ENCODE results near the gene KCTD14.
A peak's percentile ranks its signal among the peaks of the same experiment; 100 is the strongest.
"Not testable (repeated sequence)": the region's sequence is repeated elsewhere in the genome, so short reads cannot be mapped to it uniquely, and the experiment has no call there.

The KCTD14 gene

DNA sequence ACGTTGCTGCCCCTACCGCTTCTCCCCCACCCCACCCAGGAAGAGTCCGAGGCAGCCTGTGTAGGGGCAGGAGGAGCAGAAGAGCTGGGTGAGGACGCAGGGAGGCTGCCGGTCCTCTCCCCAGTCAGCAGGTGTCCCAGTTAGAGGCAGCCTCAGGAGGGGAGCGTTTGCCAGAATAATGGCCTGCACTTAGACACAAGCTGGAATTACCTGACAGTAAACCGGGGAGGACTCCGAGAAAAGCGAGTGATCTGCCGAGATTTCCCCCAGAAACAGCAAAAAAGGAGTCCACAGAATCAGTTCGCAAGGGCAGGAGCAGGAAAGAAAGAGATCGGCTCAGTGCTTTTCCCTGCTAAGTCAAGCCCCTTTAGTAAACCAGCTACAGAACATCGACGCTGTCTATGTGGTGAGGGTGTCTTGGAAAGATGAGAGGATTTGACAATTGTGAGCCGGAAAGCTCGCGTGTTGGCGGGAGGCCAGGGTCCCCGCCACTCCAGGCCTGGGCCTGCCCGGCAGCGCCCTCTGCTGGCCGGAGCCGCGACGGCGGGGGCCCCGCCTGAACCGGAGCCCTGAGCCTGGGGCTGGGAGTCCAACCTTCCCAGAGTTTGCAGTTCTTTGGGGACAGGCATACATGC lies 22.9 kb upstream of the KCTD14 start:
- peak; percentile 59 for DNase-seq

DNA sequence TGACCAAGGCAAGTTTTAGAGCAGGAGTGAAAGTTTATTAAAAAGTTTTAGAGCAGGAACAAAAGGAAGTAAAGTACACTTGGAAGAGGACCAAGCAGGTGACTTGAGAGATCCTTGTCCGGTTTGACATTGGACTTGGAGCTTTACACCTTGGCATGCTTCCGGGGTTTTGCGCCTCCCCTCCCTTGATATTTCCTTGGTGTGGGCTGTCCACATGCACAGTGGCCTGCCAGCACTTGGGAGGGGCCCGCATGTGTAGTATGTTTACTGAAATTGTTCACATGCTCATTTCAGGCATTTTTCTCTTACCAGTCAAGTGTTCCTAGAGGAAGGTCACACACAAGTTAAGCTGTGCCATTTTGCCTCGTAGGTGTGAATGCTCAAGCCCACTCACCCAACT lies 21.6 kb upstream of the KCTD14 start:
- no peak for DNase-seq

DNA sequence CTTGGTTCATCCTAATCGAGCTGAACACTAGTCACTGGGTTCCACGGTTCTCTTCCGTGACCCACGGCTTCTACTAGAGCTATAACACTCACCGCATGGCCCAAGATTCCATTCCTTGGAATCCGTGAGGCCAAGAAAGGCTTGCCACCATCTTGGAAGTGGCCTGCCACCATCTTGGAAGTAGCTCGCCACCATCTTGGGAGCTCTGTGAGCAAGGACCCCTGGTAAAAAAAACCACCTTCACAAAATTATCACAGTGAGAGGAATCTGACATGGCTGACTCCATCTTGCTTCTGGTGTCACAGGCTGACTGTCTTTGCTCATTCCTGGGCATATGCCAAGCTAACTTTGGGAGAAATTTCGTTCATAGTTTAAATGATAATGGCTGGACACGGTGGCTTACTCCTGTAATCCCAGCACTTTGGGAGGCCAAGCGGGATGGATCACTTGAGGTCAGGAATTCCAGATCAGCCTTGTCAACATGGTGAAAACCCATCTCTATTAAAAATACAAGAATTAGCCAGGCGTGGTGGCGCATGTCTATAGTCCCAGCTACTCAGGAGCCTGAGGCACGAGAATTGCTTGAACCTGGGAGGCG lies 18.9 kb upstream of the KCTD14 start:
- DNase-seq, result no peak

DNA sequence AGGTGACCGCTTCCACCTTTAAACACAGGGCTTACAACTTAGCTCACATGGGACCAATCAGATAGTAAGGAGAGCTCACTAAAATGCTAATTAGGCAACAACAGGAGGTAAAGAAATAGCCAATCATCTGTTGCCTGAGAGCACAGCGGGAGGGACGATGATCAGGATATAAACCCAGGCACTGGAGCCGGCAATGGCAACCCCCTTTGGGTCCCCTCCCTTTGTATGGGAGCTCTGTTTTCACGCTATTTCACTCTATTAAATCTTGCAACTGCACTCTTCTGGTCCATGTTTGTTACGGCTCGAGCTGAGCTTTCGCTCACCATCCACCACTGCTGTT lies 18.3 kb upstream of the KCTD14 start:
- not testable (repeated sequence) for DNase-seq

DNA sequence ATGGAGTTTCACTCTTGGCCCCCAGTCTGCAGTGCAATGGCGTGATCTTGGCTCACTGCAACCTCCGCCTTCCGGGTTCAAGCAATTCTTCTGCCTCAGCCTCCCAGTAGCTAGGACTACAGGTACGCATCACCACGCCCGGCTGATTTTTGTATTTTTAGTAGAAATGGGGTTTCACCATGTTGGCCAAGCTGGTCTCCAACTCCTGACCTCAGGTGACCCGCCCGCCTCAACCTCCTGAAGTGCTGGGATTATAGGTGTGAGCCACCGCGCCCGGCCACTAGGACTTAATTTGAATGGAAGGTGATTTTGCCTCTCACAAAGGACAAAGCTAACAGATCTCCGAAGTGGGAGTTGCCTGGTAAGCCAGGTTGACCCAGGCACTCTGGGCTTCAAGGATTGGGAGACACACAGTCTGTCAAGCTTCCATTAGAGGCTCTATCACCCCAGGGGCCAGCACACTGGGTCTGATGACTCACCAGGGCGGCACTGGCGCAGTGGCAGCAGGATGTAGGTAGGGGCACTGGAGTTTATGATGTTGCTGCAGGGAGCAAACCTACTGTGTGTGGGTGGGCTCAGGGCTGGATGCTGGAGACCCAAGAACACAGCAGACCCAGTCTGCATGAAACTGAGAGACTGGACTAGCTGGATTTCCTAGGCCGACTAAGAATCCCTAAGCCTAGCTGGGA lies 17.8 kb upstream of the KCTD14 start:
- no peak for DNase-seq

DNA sequence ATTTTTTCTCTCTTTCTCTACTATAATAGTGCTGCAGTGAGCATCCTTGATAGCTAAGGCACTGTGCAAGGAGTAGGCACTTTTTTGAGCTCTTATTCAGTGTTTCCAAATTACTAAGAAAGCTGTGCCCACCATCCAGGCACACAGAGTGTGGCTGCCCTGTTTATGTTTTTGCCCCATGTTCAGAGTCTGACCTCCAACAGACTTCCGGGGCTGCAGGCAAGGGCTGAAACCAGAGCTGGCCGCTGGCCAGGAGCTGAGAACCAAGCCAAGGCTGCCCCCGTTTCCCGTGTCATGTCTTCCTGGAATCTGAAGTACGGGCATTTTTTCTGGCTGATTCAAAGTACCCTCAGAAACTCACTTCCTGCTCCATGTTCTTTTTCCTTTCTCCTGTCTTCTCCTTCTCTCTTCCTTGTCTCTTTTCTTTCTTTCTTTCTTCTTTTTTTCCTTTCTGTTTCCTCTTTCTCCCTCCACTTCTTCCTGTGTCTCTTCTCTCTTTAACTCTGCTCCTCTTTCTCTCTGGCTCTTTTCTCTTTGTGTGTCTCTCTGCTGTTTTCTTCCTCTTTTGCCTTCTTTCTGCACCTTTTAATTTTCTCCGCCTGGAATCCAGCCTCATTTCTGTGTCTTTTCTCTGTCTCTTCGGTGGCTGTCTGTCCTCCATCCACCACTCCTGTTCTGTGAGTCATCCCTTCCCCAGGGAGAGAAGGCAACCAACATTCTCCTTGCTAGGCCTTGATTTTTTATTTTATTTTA lies 17.0 kb upstream of the KCTD14 start:
- DNase-seq, result peak; percentile 90

DNA sequence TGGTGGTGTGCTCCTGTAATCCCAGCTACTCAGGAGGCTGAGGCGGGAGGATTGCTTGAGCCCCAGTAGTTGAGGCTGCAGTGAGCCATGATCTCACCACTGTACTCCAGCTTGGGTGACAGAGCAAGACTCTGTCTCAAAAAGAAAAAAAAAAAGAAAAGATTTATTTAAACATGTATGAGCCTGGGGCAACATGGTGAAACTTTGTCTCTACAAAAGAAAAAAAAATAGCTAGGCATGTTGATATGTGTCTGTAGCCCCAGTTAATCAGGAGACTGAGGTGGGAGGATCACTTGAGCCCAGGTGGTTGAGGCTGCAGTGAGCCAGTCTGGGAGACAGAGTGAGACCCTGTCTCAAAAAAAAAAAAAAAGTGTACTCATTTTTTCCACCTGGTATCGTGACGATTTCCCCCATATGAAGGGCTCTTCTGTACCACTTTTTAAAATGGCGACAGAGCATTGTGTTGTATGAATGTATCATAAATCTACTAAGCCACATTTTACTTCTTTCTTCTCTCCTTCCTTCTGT lies 16.4 kb upstream of the KCTD14 start:
- no peak for DNase-seq

DNA sequence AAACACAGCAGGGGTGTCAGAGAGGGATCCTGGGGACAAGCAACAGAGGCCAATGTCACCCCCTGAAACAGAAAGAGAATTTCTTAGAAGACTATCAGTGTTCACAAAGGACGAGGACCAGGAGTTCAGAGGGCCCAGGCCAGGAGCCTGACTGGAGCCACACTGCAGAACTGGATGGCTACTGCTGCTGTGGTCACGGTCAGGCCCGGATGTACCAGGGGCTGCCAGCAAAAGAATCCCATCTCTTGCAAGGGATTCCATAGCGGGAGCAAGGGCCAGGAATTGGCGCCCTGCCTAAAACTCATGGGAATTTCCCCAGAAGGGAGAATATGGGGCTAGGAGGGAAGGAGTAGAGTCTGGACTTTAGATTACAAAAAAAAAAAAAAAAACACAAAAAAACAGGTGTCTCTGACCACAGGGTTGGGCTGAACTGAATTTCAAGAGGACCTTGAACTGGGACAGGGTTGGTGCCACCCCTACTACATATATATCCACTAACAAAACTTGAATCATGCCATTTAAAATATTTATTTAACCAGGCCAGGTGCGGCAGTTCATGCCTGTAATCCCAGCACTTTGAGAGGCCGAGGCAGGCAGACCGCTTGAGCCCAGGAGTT lies 15.7 kb upstream of the KCTD14 start:
- no peak for DNase-seq

DNA sequence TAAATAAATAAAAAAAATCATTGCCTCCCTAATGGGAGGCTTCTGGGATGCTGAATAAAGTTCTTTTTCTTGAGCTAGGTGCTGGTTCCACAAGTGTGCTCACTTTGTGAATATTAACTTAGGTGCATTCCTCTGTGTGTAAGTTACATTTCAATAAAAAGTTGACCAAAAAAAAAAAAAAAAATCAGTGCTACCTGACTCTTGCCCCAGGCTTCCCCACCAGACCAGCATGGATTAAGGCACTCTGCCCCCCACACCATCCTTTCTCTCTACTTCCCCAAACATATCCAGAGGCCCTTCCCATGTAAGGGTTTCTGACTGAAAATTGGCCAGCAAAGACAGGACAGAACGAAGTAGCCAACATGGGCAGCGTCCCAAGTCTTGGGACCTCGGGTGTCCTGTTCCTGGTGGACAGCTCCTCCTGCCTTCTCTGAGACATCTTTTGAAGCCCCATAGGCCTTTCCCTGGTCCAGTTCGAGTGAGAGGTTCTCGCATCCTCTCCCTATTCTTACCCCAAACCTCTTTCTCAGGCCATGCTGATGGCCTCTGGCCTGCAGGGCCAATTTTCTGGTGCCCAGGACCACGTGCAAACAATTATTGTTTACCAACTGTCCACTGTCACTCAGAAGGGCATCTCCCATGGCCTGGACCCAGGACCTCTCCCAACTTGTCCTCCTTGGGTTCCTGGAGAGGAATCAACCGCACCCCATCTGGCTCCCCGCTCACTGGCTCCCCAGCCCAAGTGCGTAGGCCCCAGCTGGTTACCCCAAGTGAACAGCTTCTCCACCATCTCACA lies 14.9 kb upstream of the KCTD14 start:
- no peak for DNase-seq

DNA sequence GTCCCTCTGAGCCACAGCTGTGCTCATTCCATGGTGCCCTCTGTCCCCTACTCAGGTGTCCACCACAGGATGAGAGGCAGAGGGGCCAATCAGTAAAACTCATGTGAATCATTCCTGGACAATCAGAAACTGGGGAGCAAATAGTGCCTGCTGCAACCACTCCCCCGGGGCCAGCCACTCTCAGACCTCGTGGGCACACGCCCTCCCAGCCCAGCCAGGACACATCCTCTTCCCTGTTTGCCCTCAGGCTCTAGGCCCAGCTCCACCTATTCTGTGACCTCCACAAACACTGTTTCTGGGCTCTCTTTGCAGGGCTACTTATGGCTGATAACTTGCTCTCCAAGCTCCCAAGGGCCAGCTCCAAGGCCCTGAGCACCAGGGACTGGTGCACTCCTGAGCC lies 14.0 kb upstream of the KCTD14 start:
- no peak for DNase-seq

DNA sequence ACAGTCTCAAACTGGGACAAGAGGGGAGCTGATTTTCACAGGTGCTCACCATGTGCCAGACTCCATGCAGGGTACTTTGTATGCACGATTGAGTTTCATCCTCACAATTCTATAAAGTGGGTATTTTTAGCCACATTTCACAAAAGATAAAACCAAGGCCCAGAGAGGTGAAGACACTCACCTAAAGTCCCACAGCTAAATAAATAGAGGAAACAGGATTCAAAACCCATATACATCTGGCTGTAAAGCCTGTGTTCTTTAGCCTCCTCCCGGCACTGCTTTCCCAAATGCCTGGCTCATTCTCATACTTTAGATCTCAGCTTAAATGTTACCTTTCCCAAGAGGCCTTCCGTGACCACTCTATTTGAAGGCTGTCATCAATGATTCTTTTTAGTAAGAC lies 13.2 kb upstream of the KCTD14 start:
- DNase-seq, result no peak

DNA sequence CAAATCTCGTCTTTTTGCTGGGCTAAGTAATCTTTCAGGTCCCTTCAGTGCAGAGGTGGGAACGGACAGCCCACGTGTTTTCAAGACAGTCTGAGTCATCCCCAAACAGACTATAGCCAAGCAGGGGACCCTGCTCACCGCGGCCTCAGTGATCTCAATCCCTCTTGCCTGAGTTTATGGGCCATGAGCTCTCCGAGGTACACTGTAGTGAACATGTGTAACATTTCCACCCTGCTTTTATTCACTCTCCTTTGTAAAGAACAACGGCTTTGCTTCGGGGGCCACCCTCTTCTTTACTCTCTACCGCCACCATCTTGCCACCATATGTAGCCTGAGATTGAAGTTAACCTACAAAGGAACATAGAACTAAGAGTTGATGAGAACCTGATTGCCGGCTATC lies 11.5 kb upstream of the KCTD14 start:
- DNase-seq, result no peak

DNA sequence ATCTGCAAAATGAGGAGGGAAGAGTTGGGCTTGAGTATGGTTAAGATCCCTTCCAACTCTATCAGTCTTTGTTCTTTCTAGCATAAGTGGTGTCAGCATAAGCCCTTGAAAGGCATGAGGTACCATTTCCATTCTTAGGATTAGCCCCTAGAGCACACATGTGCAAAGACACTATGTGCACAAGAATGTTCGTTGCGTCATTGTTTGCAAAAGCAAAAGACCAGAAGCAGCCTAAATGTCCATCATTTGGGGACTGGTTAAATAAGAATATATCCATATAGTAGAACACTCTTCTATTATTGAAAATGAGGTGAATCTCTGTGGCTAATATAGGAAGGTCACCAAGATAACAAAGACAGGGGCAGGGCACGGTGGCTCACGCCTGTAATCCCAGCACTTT lies 10.0 kb upstream of the KCTD14 start:
- DNase-seq, result no peak

DNA sequence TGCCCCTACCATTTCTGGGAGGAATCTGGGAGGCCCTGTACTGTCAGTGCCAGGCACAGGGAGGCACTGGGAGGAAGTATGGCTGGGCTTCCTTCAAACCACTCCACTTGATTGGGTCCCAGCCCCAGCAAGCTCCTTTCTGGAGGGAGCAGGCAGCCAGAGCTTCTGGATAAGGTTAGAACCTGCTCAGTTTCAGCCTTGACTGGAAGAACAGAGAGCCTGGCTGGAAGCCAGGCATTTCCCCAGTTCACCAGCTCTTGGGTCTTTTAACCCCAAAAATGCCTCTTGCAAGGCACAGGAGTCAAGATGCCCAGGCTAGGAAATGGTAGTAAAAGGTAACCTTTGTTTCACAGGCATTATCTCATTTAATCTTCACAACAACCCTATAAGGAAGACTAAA lies 9.0 kb upstream of the KCTD14 start:
- DNase-seq, result no peak

DNA sequence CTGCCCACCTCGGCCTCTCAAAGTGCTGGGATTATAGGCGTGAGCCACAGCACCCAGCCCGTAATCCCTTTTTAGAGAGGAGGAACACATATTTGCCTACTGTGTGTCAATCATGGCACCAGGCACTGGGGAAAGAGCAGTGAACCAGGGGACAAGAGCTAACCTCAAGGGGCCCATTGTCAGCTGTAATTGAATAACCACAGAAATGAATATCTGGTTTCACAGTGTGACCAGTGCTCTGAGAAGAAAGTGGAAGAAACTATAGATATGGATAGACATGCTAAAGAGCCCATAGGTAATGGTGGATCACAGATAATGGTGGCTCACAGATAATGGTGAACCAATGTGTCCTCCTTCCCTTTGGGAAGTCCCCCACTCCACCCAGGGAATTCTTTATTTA lies 8.6 kb upstream of the KCTD14 start:
- no peak for DNase-seq

DNA sequence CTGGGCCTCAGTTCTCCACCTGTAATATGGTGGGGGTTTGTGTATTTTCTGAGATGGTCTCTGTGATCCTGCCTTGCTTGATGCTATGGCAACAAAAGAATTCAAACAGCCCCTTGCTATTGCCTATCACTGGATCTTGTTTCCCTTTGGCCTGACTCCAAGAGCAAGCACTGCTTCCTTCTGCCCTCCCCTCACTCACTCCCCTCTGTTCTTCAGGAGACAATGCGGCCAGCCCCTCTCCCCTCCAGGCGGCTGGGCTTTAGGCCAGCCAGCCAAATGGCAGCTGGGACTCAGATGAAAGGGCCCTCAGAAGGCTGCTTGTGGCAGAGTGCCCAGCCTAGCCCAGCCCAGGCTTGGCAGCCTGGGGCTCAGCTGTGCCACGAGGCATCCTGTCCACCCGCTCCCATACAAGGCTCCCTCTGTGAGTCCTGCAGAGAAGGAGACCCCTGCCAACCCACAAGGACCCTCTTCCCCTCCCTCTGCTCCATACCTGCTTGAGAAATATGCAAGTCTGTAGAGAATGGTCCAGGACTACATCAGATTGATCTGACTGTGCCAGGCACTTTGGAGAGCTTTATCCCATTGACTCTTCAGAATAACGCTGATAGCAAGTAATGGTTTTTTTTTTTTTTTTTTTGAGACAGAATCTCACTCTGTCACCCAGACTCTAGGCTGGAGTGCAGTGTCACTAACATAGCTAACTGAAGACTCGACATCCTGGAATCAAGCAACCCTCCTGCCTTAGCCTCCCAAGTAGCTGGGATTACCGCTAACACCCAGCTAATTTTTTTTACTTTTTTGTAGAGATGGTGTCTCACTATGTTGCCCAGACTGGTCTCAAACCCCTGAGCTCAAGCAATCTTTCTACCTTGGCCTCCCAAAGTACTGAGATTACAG lies 7.6 kb upstream of the KCTD14 start:
- peak; percentile 73 for DNase-seq

DNA sequence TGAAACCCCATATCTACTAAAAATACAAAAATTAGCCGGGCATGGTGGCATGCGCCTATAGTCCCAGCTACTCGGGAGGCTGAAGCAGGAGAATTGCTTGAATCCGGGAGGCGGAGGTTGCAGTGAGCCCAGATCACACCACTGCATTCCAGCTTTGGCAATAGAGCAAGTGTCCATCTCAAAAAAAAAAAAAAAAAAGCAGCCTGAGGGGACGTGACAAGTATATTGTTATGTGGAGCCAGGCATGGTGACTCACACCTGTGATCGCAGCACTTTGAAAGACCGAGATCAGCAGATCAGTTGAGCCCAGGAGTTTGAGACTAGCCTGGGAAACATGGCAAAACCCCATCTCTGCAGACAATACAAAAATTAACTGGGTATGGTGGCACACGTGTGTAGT lies 5.3 kb upstream of the KCTD14 start:
- not testable (repeated sequence) for DNase-seq

DNA sequence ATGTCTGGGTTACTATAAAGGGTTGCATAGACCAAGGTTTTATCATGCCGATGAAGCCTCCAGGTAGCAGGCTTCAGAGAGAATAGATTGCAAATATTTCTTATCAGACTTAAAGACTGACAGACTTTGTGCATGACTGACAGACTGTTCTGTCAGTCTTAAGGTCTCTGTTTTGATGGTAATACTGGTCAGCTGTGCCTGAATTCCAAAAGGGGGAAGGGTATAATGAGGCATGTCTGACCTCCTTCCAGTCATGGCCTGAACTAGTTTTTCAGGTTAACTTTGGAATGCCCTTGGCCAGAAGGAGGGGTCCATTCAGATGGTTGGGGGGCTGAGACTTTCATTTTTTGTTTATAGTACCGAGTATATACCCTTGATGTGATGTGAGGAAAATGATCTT lies 4.7 kb upstream of the KCTD14 start:
- DNase-seq, result no peak

DNA sequence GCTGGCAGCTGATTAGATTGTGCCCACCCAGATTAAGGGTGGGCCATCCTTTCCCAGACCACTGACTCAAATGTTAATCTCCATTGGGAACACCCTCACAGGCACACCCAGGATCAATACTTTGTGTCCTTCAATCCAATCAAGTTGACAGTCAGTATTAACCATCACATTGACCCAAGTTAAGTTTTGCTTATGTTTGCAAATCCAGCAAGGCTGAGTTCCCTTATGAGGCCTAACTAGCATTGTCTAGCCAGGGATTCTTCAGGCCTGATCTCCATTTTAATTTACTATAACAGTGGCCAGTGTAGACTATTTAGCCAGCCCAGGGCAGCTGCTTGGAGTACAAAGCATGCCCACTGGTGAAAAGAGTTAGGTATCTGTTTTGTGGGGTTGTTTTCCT lies 2.3 kb upstream of the KCTD14 start:
- no peak for DNase-seq

DNA sequence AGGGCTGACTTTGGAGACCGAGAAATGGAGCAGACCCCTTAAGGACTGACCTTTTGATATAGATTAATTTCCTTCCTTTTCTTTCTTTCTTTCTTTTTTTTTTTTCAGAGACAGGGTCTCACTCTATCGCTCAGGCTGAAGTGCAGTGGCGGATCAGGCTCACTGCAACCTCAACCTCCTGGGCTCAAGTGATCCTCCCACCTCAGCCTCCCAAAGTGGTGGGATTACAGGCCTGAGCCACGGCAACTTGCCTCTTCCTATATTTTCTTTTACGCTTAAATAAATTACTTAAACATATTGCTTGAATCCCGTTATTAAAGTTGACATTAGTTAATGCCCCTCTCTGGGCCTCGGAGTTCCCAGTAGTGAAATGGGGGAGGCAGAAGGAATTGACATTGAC lies 350 bp upstream of the KCTD14 start:
- DNase-seq, result no peak

DNA sequence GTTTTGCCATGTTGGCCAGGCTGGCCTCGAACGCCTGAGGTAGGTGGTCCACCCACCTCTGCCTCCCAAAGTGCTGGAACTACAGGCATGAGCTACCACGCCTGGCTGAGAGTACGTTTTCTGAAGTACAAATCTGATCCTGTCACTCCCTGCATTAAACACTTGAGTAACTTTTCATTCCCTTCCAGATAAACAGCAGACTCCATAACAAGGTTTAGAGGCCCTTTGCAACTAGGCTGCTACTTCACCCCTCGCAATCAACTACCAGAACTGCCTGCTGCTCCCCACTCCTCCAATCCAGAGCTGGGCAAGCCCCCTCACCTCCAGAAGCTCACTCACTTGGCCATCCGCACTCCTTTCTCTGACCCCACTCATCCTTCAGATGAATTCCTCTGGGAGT lies 1.5 kb downstream of the KCTD14 start:
- no peak for DNase-seq

Data from fibroblast of upper back skin (primary cell).